HS-5 (cell line): ENCODE results near the gene TMCC2.
"Not testable (repeated sequence)": the region's sequence is repeated elsewhere in the genome, so short reads cannot be mapped to it uniquely, and the experiment has no call there.

Source experiments
- DNase-seq: peaks from one replicate; pipeline ENCODE4 v3.0.0-alpha.2; 2012; ENCODE audit warnings: low read depth

The TMCC2 gene

GRCh38 chr1:205211839-205212536, 15.8 kb upstream of the TMCC2 start:
- DNase-seq: no peak

- DNase-seq: no peak
These were observed 13.0 kb upstream of the TMCC2 start for GRCh38 chr1:205214756-205215155.

GRCh38 chr1:205216588-205216987, 11.2 kb upstream of the TMCC2 start:
- DNase-seq: no peak

GRCh38 chr1:205217418-205217817, 10.3 kb upstream of the TMCC2 start:
- no peak for DNase-seq

GRCh38 chr1:205220421-205220820, 7.3 kb upstream of the TMCC2 start:
- no peak for DNase-seq

- no peak for DNase-seq
These were observed 3.0 kb upstream of the TMCC2 start for GRCh38 chr1:205224736-205225135.

- no peak for DNase-seq
These were observed 1.6 kb upstream of the TMCC2 start for GRCh38 chr1:205225901-205226765.

GRCh38 chr1:205226868-205227583, 720 bp upstream of the TMCC2 start:
- no peak for DNase-seq

GRCh38 chr1:205228093-205228521, 361 bp downstream of the TMCC2 start:
- DNase-seq: no peak

GRCh38 chr1:205229399-205229871, 1.7 kb downstream of the TMCC2 start:
- DNase-seq: no peak

- DNase-seq: no peak
These were observed 2.4 kb downstream of the TMCC2 start for GRCh38 chr1:205229916-205230700.

GRCh38 chr1:205230982-205231381, 3.2 kb downstream of the TMCC2 start:
- no peak for DNase-seq

GRCh38 chr1:205232127-205232820, 4.5 kb downstream of the TMCC2 start:
- DNase-seq: no peak

GRCh38 chr1:205232945-205233397, 5.2 kb downstream of the TMCC2 start:
- DNase-seq: no peak

- DNase-seq: not testable (repeated sequence)
These were observed 6.2 kb downstream of the TMCC2 start for GRCh38 chr1:205233986-205234385.

GRCh38 chr1:205235951-205236350, 8.2 kb downstream of the TMCC2 start:
- no peak for DNase-seq

GRCh38 chr1:205236526-205236925, 8.8 kb downstream of the TMCC2 start:
- DNase-seq: no peak

- no peak for DNase-seq
These were observed 9.3 kb downstream of the TMCC2 start for GRCh38 chr1:205236951-205237475.

GRCh38 chr1:205237526-205238484, 10.1 kb downstream of the TMCC2 start:
- no peak for DNase-seq

- DNase-seq: no peak
These were observed 11.3 kb downstream of the TMCC2 start for GRCh38 chr1:205239078-205239477.
